ENCODE data around the gene VRK3.
"Not testable (repeated sequence)": the region's sequence is repeated elsewhere in the genome, so short reads cannot be mapped to it uniquely, and the experiment has no call there.

GRCh38 chr19:49960980-49961379 lies 64.2 kb downstream of the VRK3 start, which contains the start of gene SIGLEC11:
- not testable (repeated sequence) for TF ChIP-seq CTCF, POLR2A, POLR2AphosphoS5, EP300 (IDR thresholded peaks at IDR 0.05)

Data from sigmoid colon (tissue), 4 donors.